Mucosa of descending colon (tissue), 3 donors: ENCODE measurements around the gene ITCH. TPM values are rescaled to one million over a fixed set of nuclear protein-coding genes. Genes with fewer than 3 reads are reported as not detected.
"Not testable (repeated sequence)": the region's sequence is repeated elsewhere in the genome, so short reads cannot be mapped to it uniquely, and the experiment has no call there.

Experiments
- ATAC-seq: fragments of 200-7000 bp; cut with Tn5 transposase; one replicate; pipeline ENCODE4 v1.9.1; 2020; ENCODE audit warnings: mild to moderate bottlenecking, moderate library complexity
- DNase-seq, 3 donors: peaks; one replicate each; pipeline ENCODE4 v3.0.0-alpha.2; 2020
- H3K36me3 ChIP-seq: fragments of 200-600 bp; one replicate; pipeline ENCODE4 v1.8.0; 2021; ENCODE audit warnings: low read depth, mild to moderate bottlenecking
- H3K4me1 ChIP-seq: fragments of 200-600 bp; one replicate; pipeline ENCODE4 v1.8.0; 2021; ENCODE audit warnings: low read depth, mild to moderate bottlenecking
- H3K4me3 ChIP-seq: fragments of 200-600 bp; one replicate; pipeline ENCODE4 v1.8.0; 2021; ENCODE audit warnings: mild to moderate bottlenecking
- H3K9me3 ChIP-seq: fragments of 200-600 bp; one replicate; pipeline ENCODE4 v1.8.0; 2021; ENCODE audit warnings: mild to moderate bottlenecking
- CTCF ChIP-seq: fragments of 200-600 bp; IDR thresholded peaks from one replicate; pipeline ENCODE4 v1.8.0; 2022; ENCODE audit warnings: antibody characterized with exemption, mild to moderate bottlenecking
- intact Hi-C, 2 donors: fragments of 100-400 bp; cut with DNase I in 1 of 2; cut with micrococcal nuclease in 1 of 2; formaldehyde crosslinking; loops; one replicate each; pipeline versions ENCODE4 v1.11.0 to v1.11.1; 2022; cut with DNase I, micrococcal nuclease
- total RNA-seq, 3 donors: library from RNA; stranded (reverse); fragmentation: NEBNext Ultra II Directional in 2 of 3; extraction: Animal tissue kit (Norgen Biotek cat#: 25700) in 2 of 3; gene quantifications; one replicate each; pipeline versions ENCODE4 v1.2.1 to v1.2.4, GENCODE V29; 2021 to 2023
- donor health status: DM: no; HTN: no; CAD: no; lungs with moderate emphysema.
- donor health status: DM: no; HTN: no; CAD: no.
- donor health status: DM: no; HTN: yes; CAD: no.

ITCH gene
- total RNA-seq, 3 donors from 2014 or later, result 60.0 to 81.0 (median 75.0) TPM

- Histone ChIP-seq H3K9me3 (no peaks in the 10 kb centered on the region), H3K4me1 (peaks cover 6% of the 10 kb centered on the region), H3K36me3 (no peaks in the 10 kb centered on the region), H3K4me3 (no peak overlapping the region)
- no peak for ATAC-seq
- TF ChIP-seq CTCF, result no peak
- intact Hi-C loops, result no loop called here
- DNase-seq, result no peak
Observed at GRCh38 chr20:34512266-34512954, 149.3 kb downstream of the ITCH start.

GRCh38 chr20:34512955-34513419 lies 149.9 kb downstream of the ITCH start:
- ATAC-seq (no peak), DNase-seq (no peak)
- intact Hi-C loops, result no loop called here
- Histone ChIP-seq H3K9me3 (no peaks in the 10 kb centered on the region), H3K4me1 (peaks cover 12% of the 10 kb centered on the region), H3K36me3 (no peaks in the 10 kb centered on the region), H3K4me3 (no peak overlapping the region)
- no peak for TF ChIP-seq CTCF

- DNase-seq, intact Hi-C loops, H3K9me3 ChIP-seq, ATAC-seq, H3K36me3 ChIP-seq, H3K4me3 ChIP-seq: not testable (repeated sequence)
- H3K4me1 ChIP-seq, result peaks cover 15% of the 10 kb centered on the region
Observed at GRCh38 chr20:34514034-34514433, 151.0 kb downstream of the ITCH start.

- no peak for TF ChIP-seq CTCF
- intact Hi-C loops, result no loop called here
- ATAC-seq (peak; percentile 23), DNase-seq (no peak)
- Histone ChIP-seq H3K4me1 (peaks cover 19% of the 10 kb centered on the region), H3K9me3 (no peaks in the 10 kb centered on the region), H3K36me3 (no peaks in the 10 kb centered on the region), H3K4me3 (no peak overlapping the region)
Observed at GRCh38 chr20:34514897-34515483, 151.9 kb downstream of the ITCH start.

GRCh38 chr20:34515484-34516246 lies 152.6 kb downstream of the ITCH start:
- intact Hi-C loops, result no loop called here

More at GRCh38 chr20:34515484-34516246, 152.6 kb downstream of the ITCH start:
- Histone ChIP-seq H3K4me3 (peak overlapping the region; percentile 62), H3K4me1 (peaks cover 19% of the 10 kb centered on the region), H3K9me3 (no peaks in the 10 kb centered on the region), H3K36me3 (no peaks in the 10 kb centered on the region)
- TF ChIP-seq CTCF, result no peak
- peak; percentile 83 for ATAC-seq
- DNase-seq, result peak; percentile 77 to 84 (median 80)
